ENCODE measurements around the gene NOD2.

DNA sequence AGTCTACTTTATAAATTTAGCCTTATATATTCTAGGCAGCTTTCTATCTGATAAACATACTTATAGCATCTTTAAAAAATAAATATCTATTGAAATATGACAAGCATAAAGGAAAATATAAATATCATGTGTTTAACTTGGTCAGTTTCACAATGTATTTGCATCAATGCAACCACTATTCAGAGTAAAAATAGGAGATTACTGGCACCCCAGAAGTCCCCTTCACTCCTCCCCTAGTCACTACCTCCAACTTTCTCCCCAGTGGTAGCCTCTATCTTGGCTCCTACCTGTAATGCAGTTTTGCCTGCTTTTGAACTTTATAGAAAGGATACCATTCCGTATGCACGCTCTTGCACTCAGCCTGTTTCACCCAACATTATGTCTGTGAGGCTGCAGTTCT lies 3.2 kb upstream of the NOD2 start:
- TF ChIP-seq, protein P1, sequence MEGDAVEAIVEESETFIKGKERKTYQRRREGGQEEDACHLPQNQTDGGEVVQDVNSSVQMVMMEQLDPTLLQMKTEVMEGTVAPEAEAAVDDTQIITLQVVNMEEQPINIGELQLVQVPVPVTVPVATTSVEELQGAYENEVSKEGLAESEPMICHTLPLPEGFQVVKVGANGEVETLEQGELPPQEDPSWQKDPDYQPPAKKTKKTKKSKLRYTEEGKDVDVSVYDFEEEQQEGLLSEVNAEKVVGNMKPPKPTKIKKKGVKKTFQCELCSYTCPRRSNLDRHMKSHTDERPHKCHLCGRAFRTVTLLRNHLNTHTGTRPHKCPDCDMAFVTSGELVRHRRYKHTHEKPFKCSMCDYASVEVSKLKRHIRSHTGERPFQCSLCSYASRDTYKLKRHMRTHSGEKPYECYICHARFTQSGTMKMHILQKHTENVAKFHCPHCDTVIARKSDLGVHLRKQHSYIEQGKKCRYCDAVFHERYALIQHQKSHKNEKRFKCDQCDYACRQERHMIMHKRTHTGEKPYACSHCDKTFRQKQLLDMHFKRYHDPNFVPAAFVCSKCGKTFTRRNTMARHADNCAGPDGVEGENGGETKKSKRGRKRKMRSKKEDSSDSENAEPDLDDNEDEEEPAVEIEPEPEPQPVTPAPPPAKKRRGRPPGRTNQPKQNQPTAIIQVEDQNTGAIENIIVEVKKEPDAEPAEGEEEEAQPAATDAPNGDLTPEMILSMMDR (conservative IDR thresholded peaks at IDR 0.05 in 1 of 2, IDR thresholded peaks at IDR 0.05 in 1 of 2; ENCODE audit: low read depth in 1 of 2, low read length in 2 of 2), result no peak
- no peak for TF ChIP-seq EZH2 (IDR thresholded peaks at IDR 0.05; ENCODE audit: low read length, missing control alignments)
